Daoy (cell line): ENCODE results near the gene SPOCK1. TPM values are rescaled to one million over a fixed set of nuclear protein-coding genes. Genes with fewer than 3 reads are reported as not detected.

Experiments used
- DNase-seq: peaks from one replicate; pipeline ENCODE4 v3.0.0-alpha.2; 2015; ENCODE audit warnings: low read depth
- total RNA-seq: library from RNA; depleted of rRNA; stranded (reverse); fragments of >200 nt; shearing (Covaris generic); gene quantifications from 2 replicates; pipeline ENCODE4 v1.2.3, GENCODE V29; 2014

The SPOCK1 gene
- total RNA-seq, 1 experiment from 2014 or later: 61.0 TPM

DNA sequence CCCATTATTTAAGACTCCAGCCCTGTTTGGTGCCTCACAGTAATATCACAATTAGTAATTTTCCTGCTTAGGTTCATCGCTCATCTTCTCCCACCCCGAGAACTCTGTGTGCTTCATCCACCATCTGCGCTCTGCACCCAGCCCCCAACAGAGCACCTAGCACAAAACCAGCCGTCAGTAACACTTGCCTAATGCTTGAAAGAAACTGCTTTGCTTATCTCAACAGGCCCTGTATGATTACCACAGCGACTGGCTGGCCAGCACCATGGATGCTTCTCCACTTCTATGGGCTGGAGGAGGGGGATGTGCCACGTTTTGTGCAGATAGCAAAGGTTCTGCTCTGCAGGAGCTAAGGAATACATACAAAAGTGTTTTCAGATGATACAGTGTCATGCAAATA is 166.8 kb downstream of the SPOCK1 start:
- no peak for DNase-seq

DNA sequence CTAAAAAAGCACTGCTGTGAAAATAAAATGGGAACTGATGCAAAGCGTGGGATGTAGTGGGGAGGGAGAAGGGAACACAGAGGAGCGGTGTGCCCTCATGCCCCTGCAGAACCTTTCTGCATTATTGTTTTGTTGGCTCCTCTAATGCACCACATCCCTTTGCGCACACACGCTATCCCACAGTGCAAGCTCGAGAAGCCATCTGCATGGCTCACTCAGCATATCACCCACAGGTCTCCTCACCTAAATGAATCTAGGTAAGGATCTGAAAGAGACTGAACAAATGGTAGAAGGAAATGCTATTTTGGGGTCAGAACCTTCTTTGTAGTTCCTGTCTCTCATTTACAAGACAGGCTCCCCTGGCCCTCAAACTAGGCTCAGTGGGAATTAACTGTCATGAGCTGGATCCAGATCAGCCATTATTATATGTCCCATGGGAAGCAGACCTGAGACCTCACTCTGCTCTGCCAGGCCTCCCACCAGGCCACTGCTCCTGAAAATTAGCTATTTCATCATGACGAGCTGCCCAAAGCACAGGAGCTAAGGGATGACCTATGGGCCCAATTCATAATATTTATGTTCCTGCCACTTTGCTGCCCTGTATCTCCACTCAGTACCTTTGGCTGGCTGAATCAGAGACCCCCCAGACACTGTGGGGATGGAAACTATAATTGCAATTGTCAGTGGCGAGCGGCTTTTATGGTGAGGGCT is 169.4 kb downstream of the SPOCK1 start:
- DNase-seq: no peak

- no peak for DNase-seq
Measured at GRCh38 chr5:137328991-137329390, 170.1 kb downstream of the SPOCK1 start.

- no peak for DNase-seq
Measured at GRCh38 chr5:137328463-137328862, 170.7 kb downstream of the SPOCK1 start.

- DNase-seq: no peak
Measured at GRCh38 chr5:137325721-137326120, 173.4 kb downstream of the SPOCK1 start.

- peak; percentile 59 for DNase-seq
Measured at GRCh38 chr5:137320056-137321045, 178.8 kb downstream of the SPOCK1 start.

- DNase-seq: no peak
Measured at GRCh38 chr5:137318027-137318426, 181.1 kb downstream of the SPOCK1 start.

- no peak for DNase-seq
Measured at GRCh38 chr5:137316346-137316736, 182.8 kb downstream of the SPOCK1 start.

GRCh38 chr5:137315534-137316345 is 183.4 kb downstream of the SPOCK1 start:
- DNase-seq: no peak

DNA sequence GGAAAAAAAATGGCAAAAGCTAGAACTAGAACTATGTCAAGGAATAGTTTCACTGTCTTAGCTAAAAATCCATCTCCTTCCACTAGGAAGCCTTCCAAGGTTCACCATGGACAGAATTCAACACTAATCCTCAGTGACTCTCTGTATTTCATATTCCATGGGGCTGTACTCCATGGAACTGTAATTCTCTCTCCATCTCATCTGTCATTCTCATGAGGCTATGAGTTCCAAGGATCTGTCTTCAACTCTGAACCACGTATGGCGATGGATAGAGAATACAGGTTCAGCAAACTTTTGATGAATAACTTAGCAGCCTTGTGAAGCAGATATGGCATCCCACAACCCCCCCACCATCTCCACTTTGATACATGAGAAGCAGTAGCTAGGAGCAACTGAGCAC is 184.0 kb downstream of the SPOCK1 start:
- DNase-seq: no peak

- no peak for DNase-seq
Measured at GRCh38 chr5:137313526-137314175, 185.5 kb downstream of the SPOCK1 start.

- no peak for DNase-seq
Measured at GRCh38 chr5:137312011-137312410, 187.1 kb downstream of the SPOCK1 start.

DNA sequence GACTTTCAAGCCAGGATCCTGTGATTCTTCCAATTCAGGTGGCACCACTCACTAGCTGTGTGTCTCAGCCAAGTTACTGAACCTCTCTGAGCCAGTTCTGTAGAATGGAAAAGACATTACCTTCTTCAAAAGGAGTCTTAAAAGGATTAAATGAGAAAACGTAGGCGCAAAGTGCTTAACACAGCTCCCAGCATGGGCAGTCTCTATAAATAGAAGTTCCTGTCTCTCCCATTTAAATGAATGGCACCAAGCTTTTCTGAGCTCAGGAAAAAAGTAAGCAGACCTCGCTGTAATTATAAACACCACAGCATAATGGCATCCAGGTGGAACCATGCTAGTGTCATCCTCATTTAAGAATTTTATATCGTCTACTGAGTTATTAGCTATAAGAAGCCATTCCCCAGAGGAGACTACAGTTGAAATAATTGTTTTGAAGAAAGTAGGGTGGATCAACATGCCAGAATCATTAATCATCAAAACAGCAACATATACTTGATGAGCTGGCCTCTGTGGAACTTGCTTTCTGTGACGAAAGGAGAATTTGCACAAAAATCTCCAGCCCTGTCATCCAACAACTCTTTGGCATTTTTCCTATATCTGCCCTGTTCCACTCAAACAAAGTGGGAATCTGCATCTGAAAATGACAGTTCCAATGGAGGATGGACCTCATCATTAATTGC is 188.9 kb downstream of the SPOCK1 start:
- DNase-seq: peak; percentile 82

GRCh38 chr5:137309290-137309689 is 189.8 kb downstream of the SPOCK1 start:
- DNase-seq: no peak

DNA sequence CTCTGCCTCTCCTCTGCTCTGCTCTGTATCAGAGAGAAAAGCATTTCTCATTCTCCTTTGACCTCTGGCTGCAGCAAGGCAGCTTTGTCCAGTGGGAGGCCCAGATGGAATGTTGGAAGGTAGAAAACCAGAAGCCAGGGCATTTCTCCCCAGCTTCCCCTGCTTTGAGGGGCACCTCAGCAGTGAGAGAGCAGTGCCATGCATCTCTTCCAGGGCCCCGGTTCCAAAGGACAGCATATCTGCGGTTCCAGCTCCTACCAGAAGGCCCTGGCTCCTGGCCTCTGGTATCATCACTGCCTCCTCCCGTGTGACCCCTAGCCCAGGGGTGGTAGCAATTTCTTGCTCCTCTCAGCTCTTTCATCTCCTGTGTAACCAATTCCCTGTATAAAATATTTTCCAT is 190.8 kb downstream of the SPOCK1 start:
- DNase-seq: no peak

DNA sequence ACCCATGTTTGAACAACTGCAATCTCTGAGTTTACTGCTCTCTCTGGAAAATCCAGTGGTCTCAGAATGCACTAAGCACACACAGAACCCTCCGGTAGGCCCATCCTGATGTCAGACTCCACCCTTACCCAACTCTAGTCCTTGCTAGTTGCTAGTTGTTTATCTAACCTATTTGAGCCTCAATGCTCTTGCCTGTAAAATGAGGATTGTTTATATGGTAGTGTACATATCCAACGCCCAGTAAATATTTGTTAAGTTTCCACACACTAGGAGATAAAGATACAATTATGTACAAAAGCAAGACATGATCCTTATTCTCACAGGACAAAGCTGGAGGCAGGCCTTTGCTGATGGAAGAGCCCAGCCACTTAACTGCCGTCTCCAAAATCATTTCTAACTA is 192.2 kb downstream of the SPOCK1 start:
- no peak for DNase-seq

GRCh38 chr5:137305971-137306602 is 193.0 kb downstream of the SPOCK1 start:
- DNase-seq: no peak

- no peak for DNase-seq
Measured at GRCh38 chr5:137304226-137304874, 194.8 kb downstream of the SPOCK1 start.

DNA sequence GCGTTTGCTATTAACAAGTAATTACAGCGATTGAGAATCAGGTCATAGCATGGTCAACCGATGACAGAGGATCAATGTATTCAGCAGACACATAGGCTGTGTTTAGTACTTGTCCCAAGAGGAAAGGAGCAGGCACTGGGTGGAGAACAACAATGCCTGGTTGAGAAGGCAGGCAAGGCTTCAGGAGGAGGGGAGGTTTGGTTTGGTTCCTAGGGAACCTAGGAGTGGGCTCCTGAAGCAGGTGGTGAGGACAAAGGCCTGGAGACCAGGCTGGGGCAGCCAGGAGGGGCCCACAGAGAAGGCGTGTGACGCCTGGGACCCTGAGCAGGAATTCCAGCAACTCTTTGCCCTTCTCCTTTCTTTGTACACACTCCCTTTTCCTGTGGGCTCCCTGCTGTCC is 195.6 kb downstream of the SPOCK1 start:
- no peak for DNase-seq
